HK-2 (cell line): Measurements from ENCODE around the gene LRCH2.

ENCODE experiments used
- DNase-seq: peaks from one replicate; pipeline ENCODE4 v3.0.0-alpha.2; 2018; ENCODE audit not compliant: unreplicated experiment

Gene LRCH2

DNA sequence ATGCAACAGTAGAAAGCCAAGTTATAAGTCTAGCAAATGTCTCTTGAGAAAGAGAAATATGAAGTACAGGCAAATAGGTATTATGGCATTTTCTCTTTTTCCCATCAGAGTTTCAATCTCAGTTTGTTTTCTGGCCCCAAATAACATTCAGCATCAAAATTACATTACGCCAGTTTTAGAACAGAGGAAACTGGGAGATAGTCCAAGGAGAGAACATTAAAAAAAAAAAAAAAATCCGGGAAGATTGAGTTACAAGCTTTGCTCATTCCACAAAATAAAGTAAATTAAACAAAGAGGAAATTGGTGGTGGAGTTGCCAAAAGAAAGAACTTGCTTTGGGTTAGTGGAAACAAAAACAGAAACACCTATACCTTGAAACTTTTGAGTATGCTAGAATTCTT, 166.1 kb downstream of the LRCH2 start:
- no peak for DNase-seq

DNA sequence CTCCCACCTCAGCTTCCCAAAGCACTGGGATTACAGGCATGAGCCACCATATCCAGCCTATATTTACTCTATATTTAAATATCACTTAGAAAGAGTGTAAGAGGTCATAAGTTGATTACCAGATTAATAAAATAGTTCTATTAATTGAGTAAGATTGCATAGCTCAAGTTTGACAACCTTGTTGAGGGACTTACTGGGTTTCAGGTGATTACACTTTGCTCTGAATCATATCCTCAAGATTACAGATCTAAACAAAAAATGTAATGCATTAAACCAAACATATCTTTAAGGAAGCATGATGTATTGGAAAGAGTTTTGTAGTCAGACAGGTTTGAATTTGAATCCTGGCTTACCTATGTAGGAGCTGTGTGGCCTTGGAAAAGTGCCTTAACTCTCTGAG, 168.6 kb downstream of the LRCH2 start:
- DNase-seq: no peak
